Peyer's patch (tissue), 4 donors: ENCODE results near the gene ARHGEF4. TPM values are rescaled to one million over a fixed set of nuclear protein-coding genes. Genes with fewer than 3 reads are reported as not detected.

Experiments used
- DNase-seq, 3 donors: peaks; one replicate each; pipeline ENCODE4 v3.0.0-alpha.2; 2017 to 2019
- H3K27ac ChIP-seq, 4 donors: fragments of 200-600 bp; sonication (generic); one replicate each; pipeline ENCODE4 v1.5.1; 2016 to 2019
- H3K27me3 ChIP-seq, 2 donors: fragments of 200-600 bp; sonication (generic); one replicate each; pipeline ENCODE4 v1.5.1; 2019
- H3K36me3 ChIP-seq, 3 donors: fragments of 200-600 bp; sonication (generic); one replicate each; pipeline ENCODE4 v1.5.1; 2016 to 2019
- H3K4me1 ChIP-seq, 4 donors: fragments of 200-600 bp; sonication (generic); one replicate each; pipeline ENCODE4 v1.5.1; 2016 to 2019
- H3K4me3 ChIP-seq, 4 donors: fragments of 200-600 bp; sonication (generic); 1 replicate in 3 of 4; 2 replicates in 1 of 4; pipeline ENCODE4 v1.5.1; 2016 to 2019; ENCODE audit warnings: mild to moderate bottlenecking in 1 of 4
- H3K9me3 ChIP-seq, 4 donors: fragments of 200-600 bp; sonication (generic); one replicate each; pipeline ENCODE4 v1.5.1; 2016 to 2019; ENCODE audit warnings: mild to moderate bottlenecking in 1 of 4
- CTCF ChIP-seq, 6 experiments: fragments of 450-650 bp in 4 of 6; fragments of 200-600 bp in 2 of 6; sonication (generic) in 1 of 6; IDR thresholded peaks; one replicate each; pipeline ENCODE4 v1.5.1; 2017 to 2019; ENCODE audit warnings: antibody characterized with exemption in 6 of 6, mild to moderate bottlenecking in 3 of 6, moderate library complexity in 1 of 6
- POLR2A ChIP-seq, 2 donors: fragments of 450-650 bp; IDR thresholded peaks; one replicate each; pipeline ENCODE4 v1.5.1; 2017; ENCODE audit warnings: antibody characterized with exemption in 2 of 2, mild to moderate bottlenecking in 2 of 2, moderate library complexity in 2 of 2
- total RNA-seq, 4 donors: library from RNA; depleted of rRNA; stranded (reverse); fragments of >200 nt; gene quantifications; one replicate each; pipeline ENCODE4 v1.1.0, GENCODE V29; 2016

ARHGEF4 gene
- total RNA-seq, 4 donors from 2014 or later: 1.1 to 10.7 (median 1.6) TPM

GRCh38 chr2:130873700-130874346 is 37.1 kb downstream of the ARHGEF4 start:
- Histone ChIP-seq H3K4me3 (no peak overlapping the region), H3K27ac (no peak overlapping the region), H3K4me1 (no peaks in the 10 kb centered on the region), H3K27me3 (no peaks in the 10 kb centered on the region), H3K36me3 (no peaks in the 10 kb centered on the region), H3K9me3 (no peaks in the 10 kb centered on the region)
- peak; percentile 60 to 90 (median 75) for DNase-seq
- peak in 4 of 6 experiments; percentile 52 to 73 (median 72) for TF ChIP-seq CTCF (IDR thresholded peaks at IDR 0.05)
- TF ChIP-seq POLR2A (IDR thresholded peaks at IDR 0.05): no peak

- TF ChIP-seq CTCF (IDR thresholded peaks at IDR 0.05) (no peak), POLR2A (IDR thresholded peaks at IDR 0.05) (no peak)
- H3K36me3 ChIP-seq: no peaks in the 10 kb centered on the region
- no peak overlapping the region for H3K4me3 ChIP-seq
- no peaks in the 10 kb centered on the region for H3K27me3 ChIP-seq
- peak in 1 of 3 donors; percentile 4 for DNase-seq
- H3K4me1 ChIP-seq: no peaks in the 10 kb centered on the region
- no peaks in the 10 kb centered on the region for H3K9me3 ChIP-seq
- H3K27ac ChIP-seq: no peak overlapping the region
Observed at GRCh38 chr2:130874512-130874911, 37.8 kb downstream of the ARHGEF4 start.

- DNase-seq: peak in 1 of 3 donors; percentile 40
- H3K27me3 ChIP-seq: no peaks in the 10 kb centered on the region
- H3K4me1 ChIP-seq: no peaks in the 10 kb centered on the region
- no peaks in the 10 kb centered on the region for H3K36me3 ChIP-seq
- TF ChIP-seq POLR2A (IDR thresholded peaks at IDR 0.05) (no peak), CTCF (IDR thresholded peaks at IDR 0.05) (no peak)
- no peaks in the 10 kb centered on the region for H3K9me3 ChIP-seq
- H3K4me3 ChIP-seq: no peak overlapping the region
- no peak overlapping the region for H3K27ac ChIP-seq
Observed at GRCh38 chr2:130875935-130876334, 39.2 kb downstream of the ARHGEF4 start.

- Histone ChIP-seq H3K27ac (no peak overlapping the region), H3K36me3 (no peaks in the 10 kb centered on the region), H3K27me3 (no peaks in the 10 kb centered on the region), H3K9me3 (no peaks in the 10 kb centered on the region), H3K4me1 (no peaks in the 10 kb centered on the region), H3K4me3 (no peak overlapping the region)
- no peak for TF ChIP-seq CTCF (IDR thresholded peaks at IDR 0.05)
- no peak for TF ChIP-seq POLR2A (IDR thresholded peaks at IDR 0.05)
- DNase-seq: peak in 1 of 3 donors; percentile 26
Observed at GRCh38 chr2:130877258-130877657, 40.5 kb downstream of the ARHGEF4 start.

- no peak overlapping the region for H3K27ac ChIP-seq
- H3K36me3 ChIP-seq: no peaks in the 10 kb centered on the region
- TF ChIP-seq CTCF (IDR thresholded peaks at IDR 0.05) (no peak), POLR2A (IDR thresholded peaks at IDR 0.05) (no peak)
- H3K4me3 ChIP-seq: no peak overlapping the region
- H3K27me3 ChIP-seq: no peaks in the 10 kb centered on the region
- H3K9me3 ChIP-seq: no peaks in the 10 kb centered on the region
- H3K4me1 ChIP-seq: no peaks in the 10 kb centered on the region
- peak in 1 of 3 donors; percentile 6 for DNase-seq
Observed at GRCh38 chr2:130878316-130878715, 41.6 kb downstream of the ARHGEF4 start.
